Measurements from ENCODE around the gene BUB3. TPM values are rescaled to one million over a fixed set of nuclear protein-coding genes. Genes with fewer than 3 reads are reported as not detected.

BUB3 gene, protein sequence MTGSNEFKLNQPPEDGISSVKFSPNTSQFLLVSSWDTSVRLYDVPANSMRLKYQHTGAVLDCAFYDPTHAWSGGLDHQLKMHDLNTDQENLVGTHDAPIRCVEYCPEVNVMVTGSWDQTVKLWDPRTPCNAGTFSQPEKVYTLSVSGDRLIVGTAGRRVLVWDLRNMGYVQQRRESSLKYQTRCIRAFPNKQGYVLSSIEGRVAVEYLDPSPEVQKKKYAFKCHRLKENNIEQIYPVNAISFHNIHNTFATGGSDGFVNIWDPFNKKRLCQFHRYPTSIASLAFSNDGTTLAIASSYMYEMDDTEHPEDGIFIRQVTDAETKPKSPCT
- 100 to 1,000 TPM in 2 of 4 donors, 10 to 100 TPM in 2; 57.2 to 156 (median 99.4) TPM for total RNA-seq

DNA sequence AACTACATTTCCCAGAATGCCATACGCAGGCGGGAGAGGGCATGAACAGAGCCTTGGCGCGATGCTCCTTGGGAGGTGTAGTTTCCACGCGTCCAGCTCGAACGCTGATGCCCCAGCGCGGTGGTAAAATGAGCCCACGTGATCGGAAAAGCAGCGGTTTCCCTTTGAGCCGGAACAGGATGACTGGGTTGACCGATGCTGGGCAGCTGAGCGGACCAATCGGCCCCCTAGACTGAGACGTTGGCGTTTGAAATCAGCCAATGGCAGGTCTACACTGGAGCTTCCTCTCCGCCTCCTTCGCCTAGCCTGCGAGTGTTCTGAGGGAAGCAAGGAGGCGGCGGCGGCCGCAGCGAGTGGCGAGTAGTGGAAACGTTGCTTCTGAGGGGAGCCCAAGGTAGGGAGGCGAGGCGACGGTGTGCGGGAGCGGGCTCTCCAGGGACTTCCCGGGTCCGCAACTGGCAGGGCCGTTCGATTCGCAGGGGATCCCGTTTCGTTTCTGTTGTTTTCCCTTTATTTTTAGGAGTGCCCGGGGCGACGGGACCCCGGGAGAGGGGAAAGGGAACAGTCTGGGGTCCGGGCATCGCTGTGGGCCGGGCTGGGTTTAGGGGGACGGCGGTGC lies at the start of gene BUB3:
Gene BUB3 (plus strand): TSS at position 311 of the 619 bp plus-strand sequence. CDS start 516 bp downstream, outside the sequence.
- TF ChIP-seq, protein P1, sequence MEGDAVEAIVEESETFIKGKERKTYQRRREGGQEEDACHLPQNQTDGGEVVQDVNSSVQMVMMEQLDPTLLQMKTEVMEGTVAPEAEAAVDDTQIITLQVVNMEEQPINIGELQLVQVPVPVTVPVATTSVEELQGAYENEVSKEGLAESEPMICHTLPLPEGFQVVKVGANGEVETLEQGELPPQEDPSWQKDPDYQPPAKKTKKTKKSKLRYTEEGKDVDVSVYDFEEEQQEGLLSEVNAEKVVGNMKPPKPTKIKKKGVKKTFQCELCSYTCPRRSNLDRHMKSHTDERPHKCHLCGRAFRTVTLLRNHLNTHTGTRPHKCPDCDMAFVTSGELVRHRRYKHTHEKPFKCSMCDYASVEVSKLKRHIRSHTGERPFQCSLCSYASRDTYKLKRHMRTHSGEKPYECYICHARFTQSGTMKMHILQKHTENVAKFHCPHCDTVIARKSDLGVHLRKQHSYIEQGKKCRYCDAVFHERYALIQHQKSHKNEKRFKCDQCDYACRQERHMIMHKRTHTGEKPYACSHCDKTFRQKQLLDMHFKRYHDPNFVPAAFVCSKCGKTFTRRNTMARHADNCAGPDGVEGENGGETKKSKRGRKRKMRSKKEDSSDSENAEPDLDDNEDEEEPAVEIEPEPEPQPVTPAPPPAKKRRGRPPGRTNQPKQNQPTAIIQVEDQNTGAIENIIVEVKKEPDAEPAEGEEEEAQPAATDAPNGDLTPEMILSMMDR (IDR thresholded peaks at IDR 0.05), result peak in 3 of 4 experiments; percentile 24 to 48 (median 29)
- peak; percentile 30 to 74 for TF ChIP-seq POLR2A (IDR thresholded peaks at IDR 0.05)

DNA sequence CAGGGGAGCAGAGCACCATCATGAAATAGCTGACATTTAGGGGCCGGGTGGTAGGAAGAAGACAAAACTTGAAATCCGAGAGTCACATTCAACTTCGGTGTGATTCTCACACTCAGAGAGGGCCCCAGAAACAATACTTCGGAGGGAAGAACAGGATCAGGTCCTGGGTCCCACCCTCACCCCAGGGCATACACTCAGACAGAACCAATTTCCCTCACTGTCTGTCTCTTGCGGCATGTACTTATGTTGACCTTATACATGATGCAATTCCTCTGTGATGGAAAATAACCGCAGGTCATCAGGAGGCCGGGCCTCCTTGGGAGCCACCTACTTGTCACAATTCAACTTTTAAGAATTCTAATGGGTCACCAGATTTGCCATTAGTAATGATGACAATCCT lies 44.7 kb upstream of the BUB3 start:
- H3K36me3 ChIP-seq, result no peaks in the 10 kb centered on the region
- no peaks in the 10 kb centered on the region for H3K9me3 ChIP-seq
- H3K4me1 ChIP-seq, result no peaks in the 10 kb centered on the region
- no peak for TF ChIP-seq POLR2A (IDR thresholded peaks at IDR 0.05)
- TF ChIP-seq, protein P1 (IDR thresholded peaks at IDR 0.05), result no peak
- intact Hi-C loops (cut with DNase I; ENCODE audit: low total_unique reads), result no loop called here
- no peak overlapping the region for H3K4me3 ChIP-seq
- H3K27me3 ChIP-seq, result no peaks in the 10 kb centered on the region
- no peak overlapping the region for H3K27ac ChIP-seq
- no peak for DNase-seq

More for the DNA sequence above, at the start of gene BUB3:
- peak; percentile 98 to 99 for DNase-seq
- no peaks in the 10 kb centered on the region for H3K9me3 ChIP-seq
- H3K36me3 ChIP-seq, result no peaks in the 10 kb centered on the region
- H3K27me3 ChIP-seq, result peaks cover 14 to 38% of the 10 kb centered on the region in 2 donors
- H3K4me3 ChIP-seq, result peak within 1 kb of the TSS; percentile 87 to 98
- intact Hi-C loops (cut with DNase I; ENCODE audit: low total_unique reads), result no loop called here
- peak within 1 kb of the TSS; percentile 82 to 84 for H3K27ac ChIP-seq
- peaks cover 3 to 11% of the 10 kb centered on the region in 2 donors for H3K4me1 ChIP-seq

DNA sequence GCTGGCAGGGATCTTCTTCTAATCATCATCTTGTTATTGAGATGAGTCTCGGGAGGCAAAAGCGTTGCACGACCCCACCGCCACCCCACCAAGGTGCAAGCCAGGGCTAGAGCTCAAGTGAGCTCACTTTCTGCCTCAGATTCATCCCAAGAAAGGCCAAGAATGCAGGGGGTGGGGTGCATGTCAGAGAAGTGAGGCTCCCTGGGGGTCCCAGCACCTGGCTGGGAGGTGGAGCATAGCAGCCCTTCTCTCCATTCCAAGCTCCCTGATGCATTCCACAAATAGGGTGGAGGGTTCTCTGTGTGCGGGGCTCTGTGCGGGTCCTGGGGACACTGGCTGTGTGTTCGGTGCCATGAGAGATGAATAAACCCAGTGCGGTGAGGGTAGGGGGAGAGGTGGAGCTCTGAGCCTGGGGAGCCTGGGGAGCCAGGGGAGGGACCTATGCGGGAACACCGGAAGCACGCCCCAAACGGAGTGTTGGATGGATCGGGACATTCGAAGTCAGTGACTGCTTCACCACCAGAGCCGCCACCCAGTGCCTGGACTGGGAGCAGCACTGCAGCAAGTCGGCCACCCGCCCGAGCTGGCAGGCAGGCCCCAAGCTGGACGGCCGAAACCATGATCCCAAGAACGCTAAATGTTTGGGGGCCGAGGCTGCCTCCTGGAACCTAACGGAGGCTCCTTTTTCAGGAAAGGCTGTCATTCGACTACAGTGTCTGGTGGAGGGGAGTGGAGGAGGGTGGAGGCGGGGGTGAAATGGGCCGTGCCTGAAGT lies 36.4 kb upstream of the BUB3 start:
- no peak for DNase-seq
- Histone ChIP-seq H3K4me1 (no peaks in the 10 kb centered on the region), H3K9me3 (no peaks in the 10 kb centered on the region), H3K27me3 (peaks cover 0 to 6% of the 10 kb centered on the region in 2 donors), H3K27ac (no peak overlapping the region), H3K36me3 (no peaks in the 10 kb centered on the region), H3K4me3 (no peak overlapping the region)
- intact Hi-C loops (cut with DNase I; ENCODE audit: low total_unique reads), result no loop called here
- TF ChIP-seq, protein P1 (IDR thresholded peaks at IDR 0.05), result no peak

DNA sequence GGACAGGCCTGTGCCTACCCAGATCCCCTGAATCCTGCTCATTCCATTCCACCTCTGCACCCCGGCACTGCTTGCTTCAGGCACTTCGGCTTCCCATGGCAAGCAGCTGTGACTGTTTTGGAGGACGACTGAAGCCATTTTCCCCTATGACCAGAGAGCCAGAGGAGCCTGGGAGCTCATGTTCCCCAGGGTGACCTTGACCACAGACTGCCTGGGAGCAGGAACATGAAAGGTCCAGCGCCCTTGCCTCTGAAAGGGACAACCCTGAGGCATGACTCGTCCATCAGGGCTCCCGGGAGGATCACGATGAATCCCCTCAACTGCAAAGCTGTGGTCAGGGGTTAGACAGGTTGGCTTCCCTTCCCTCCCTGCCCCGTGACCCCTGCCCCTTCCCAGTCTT lies 35.1 kb upstream of the BUB3 start:
- peaks cover 0 to 6% of the 10 kb centered on the region in 2 donors for H3K27me3 ChIP-seq
- no peak overlapping the region for H3K4me3 ChIP-seq
- H3K4me1 ChIP-seq, result no peaks in the 10 kb centered on the region
- no peak for TF ChIP-seq POLR2A (IDR thresholded peaks at IDR 0.05)
- TF ChIP-seq, protein P1 (IDR thresholded peaks at IDR 0.05), result no peak
- no peak overlapping the region for H3K27ac ChIP-seq
- no peaks in the 10 kb centered on the region for H3K36me3 ChIP-seq
- intact Hi-C loops (cut with DNase I; ENCODE audit: low total_unique reads), result no loop called here
- DNase-seq, result no peak
- no peaks in the 10 kb centered on the region for H3K9me3 ChIP-seq

Measured in uterus (tissue), 4 donors.